ENCODE measurements around the gene XRCC1.

XRCC1 gene

GRCh38 chr19:43545276-43545675, 30.1 kb downstream of the XRCC1 start:
- Histone ChIP-seq H3K36me3 (ENCODE audit: control insufficient read depth in 1 of 2, insufficient read depth in 2 of 2, low read depth in 1 of 2, low read length in 2 of 2) (peaks cover 60 to 68% of the 10 kb centered on the region in 2 experiments), H3K27ac (ENCODE audit: low read length, poor library complexity, severe bottlenecking) (no peak overlapping the region), H3K14ac (ENCODE audit: low read length in 2 of 2) (no peak overlapping the region), H2AK5ac (ENCODE audit: low read length, severe bottlenecking) (no peak overlapping the region), H3K4me3 (ENCODE audit: insufficient read depth in 1 of 2, low read depth in 1 of 2, low read length in 2 of 2) (no peak overlapping the region), H2BK12ac (ENCODE audit: low read length in 2 of 2) (no peak overlapping the region), H3K27me3 (ENCODE audit: control insufficient read depth in 1 of 2, insufficient read depth in 1 of 2, low read length in 2 of 2) (no peaks in the 10 kb centered on the region), H2AFZ (ENCODE audit: low read depth, low read length) (no peak overlapping the region), H4K91ac (ENCODE audit: low read length) (no peak overlapping the region), H3K4me1 (ENCODE audit: control insufficient read depth, insufficient read depth, low read depth, low read length) (no peaks in the 10 kb centered on the region), H2BK15ac (ENCODE audit: low read depth, poor library complexity, severe bottlenecking) (no peak overlapping the region), H3K9ac (ENCODE audit: low read length) (no peak overlapping the region), H3K4ac (ENCODE audit: low read depth in 1 of 2, low read length in 2 of 2) (no peak overlapping the region), H3K4me2 (ENCODE audit: low read length, poor library complexity, severe bottlenecking) (no peak overlapping the region), H2BK120ac (ENCODE audit: low read depth, low read length) (no peak overlapping the region), H3K23ac (ENCODE audit: low read length in 2 of 2) (no peak overlapping the region), H3K79me1 (replicated peaks; ENCODE audit: low read length, poor library complexity, severe bottlenecking) (no peaks in the 10 kb centered on the region), H3K18ac (ENCODE audit: low read depth in 1 of 2, low read length in 2 of 2) (no peak overlapping the region), H4K8ac (ENCODE audit: low read length) (no peak overlapping the region), H3K9me3 (ENCODE audit: control insufficient read depth, low read length) (no peaks in the 10 kb centered on the region), H2BK5ac (ENCODE audit: low read depth, low read length, poor library complexity, severe bottlenecking) (no peak overlapping the region)
- WGBS, result 94% methylated on average over 5 of the region's 5 CpGs
- DNase-seq, result no peak

- Histone ChIP-seq H2AK5ac (ENCODE audit: low read length, severe bottlenecking) (no peak overlapping the region), H3K4me1 (ENCODE audit: control insufficient read depth, insufficient read depth, low read depth, low read length) (no peaks in the 10 kb centered on the region), H4K91ac (ENCODE audit: low read length) (no peak overlapping the region), H3K27ac (ENCODE audit: low read length, poor library complexity, severe bottlenecking) (no peak overlapping the region), H3K9me3 (ENCODE audit: control insufficient read depth, low read length) (peaks cover 3% of the 10 kb centered on the region), H3K9ac (ENCODE audit: low read length) (no peak overlapping the region), H2BK5ac (ENCODE audit: low read depth, low read length, poor library complexity, severe bottlenecking) (no peak overlapping the region), H2AFZ (ENCODE audit: low read depth, low read length) (no peak overlapping the region), H3K4ac (ENCODE audit: low read depth in 1 of 2, low read length in 2 of 2) (no peak overlapping the region), H3K27me3 (ENCODE audit: control insufficient read depth in 1 of 2, insufficient read depth in 1 of 2, low read length in 2 of 2) (no peaks in the 10 kb centered on the region), H2BK15ac (ENCODE audit: low read depth, poor library complexity, severe bottlenecking) (no peak overlapping the region), H3K36me3 (ENCODE audit: control insufficient read depth in 1 of 2, insufficient read depth in 2 of 2, low read depth in 1 of 2, low read length in 2 of 2) (peaks cover 62 to 74% of the 10 kb centered on the region in 2 experiments), H3K79me1 (replicated peaks; ENCODE audit: low read length, poor library complexity, severe bottlenecking) (no peaks in the 10 kb centered on the region), H3K4me3 (ENCODE audit: insufficient read depth in 1 of 2, low read depth in 1 of 2, low read length in 2 of 2) (no peak overlapping the region), H3K4me2 (ENCODE audit: low read length, poor library complexity, severe bottlenecking) (no peak overlapping the region), H3K23ac (ENCODE audit: low read length in 2 of 2) (no peak overlapping the region), H3K14ac (ENCODE audit: low read length in 2 of 2) (no peak overlapping the region), H2BK120ac (ENCODE audit: low read depth, low read length) (no peak overlapping the region), H4K8ac (ENCODE audit: low read length) (no peak overlapping the region), H2BK12ac (ENCODE audit: low read length in 2 of 2) (no peak overlapping the region), H3K18ac (ENCODE audit: low read depth in 1 of 2, low read length in 2 of 2) (no peak overlapping the region)
- no peak for DNase-seq
- WGBS, result 95% methylated on average over 9 of the region's 9 CpGs
These were observed 31.2 kb downstream of the XRCC1 start for GRCh38 chr19:43544077-43544476.

DNA sequence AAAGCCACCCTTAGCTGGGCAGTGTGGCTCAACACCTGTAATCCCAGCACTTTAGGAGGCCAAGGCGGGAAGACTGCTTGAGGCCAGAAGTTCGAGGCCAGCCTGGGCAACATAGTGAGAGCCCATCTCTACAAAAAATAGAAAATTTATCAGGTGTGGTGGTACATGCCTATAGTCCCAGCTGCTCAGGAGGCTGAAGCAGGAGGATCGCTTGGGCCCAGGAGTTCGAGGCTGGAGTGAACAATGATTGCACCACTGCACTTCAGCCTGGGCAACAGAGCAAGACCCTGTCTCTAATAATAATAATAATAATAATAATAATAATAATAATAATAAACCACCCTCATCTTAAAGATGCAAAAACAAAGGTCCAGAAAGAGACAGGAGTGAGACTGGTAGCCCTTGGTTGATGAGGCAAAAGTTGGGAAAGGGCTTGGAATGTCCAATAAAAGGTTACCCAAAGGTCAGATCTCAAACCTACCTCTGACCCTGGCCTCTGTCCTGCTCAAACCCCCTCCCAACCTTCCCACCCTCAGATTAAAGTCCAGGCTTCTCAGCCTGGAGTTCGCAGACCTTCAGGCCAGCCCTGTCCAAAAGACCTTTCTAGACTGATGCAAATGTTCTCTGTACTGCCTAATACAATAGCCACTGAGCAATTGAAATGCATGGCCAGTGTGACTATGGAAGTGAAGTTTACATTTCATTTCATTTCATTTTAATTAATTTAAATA, 33.2 kb downstream of the XRCC1 start:
- Histone ChIP-seq H2AK5ac (ENCODE audit: low read length, severe bottlenecking) (no peak overlapping the region), H2BK120ac (ENCODE audit: low read depth, low read length) (no peak overlapping the region), H3K23ac (ENCODE audit: low read length in 2 of 2) (no peak overlapping the region), H3K4me3 (ENCODE audit: insufficient read depth in 1 of 2, low read depth in 1 of 2, low read length in 2 of 2) (no peak overlapping the region), H3K9ac (ENCODE audit: low read length) (no peak overlapping the region), H3K4me2 (ENCODE audit: low read length, poor library complexity, severe bottlenecking) (no peak overlapping the region), H2BK15ac (ENCODE audit: low read depth, poor library complexity, severe bottlenecking) (no peak overlapping the region), H2BK12ac (ENCODE audit: low read length in 2 of 2) (no peak overlapping the region), H3K4me1 (ENCODE audit: control insufficient read depth, insufficient read depth, low read depth, low read length) (no peaks in the 10 kb centered on the region), H2BK5ac (ENCODE audit: low read depth, low read length, poor library complexity, severe bottlenecking) (no peak overlapping the region), H3K79me1 (replicated peaks; ENCODE audit: low read length, poor library complexity, severe bottlenecking) (no peaks in the 10 kb centered on the region), H3K27me3 (ENCODE audit: control insufficient read depth in 1 of 2, insufficient read depth in 1 of 2, low read length in 2 of 2) (no peaks in the 10 kb centered on the region), H3K9me3 (ENCODE audit: control insufficient read depth, low read length) (peaks cover 9% of the 10 kb centered on the region), H3K27ac (ENCODE audit: low read length, poor library complexity, severe bottlenecking) (no peak overlapping the region), H3K18ac (ENCODE audit: low read depth in 1 of 2, low read length in 2 of 2) (no peak overlapping the region), H4K8ac (ENCODE audit: low read length) (no peak overlapping the region), H3K36me3 (ENCODE audit: control insufficient read depth in 1 of 2, insufficient read depth in 2 of 2, low read depth in 1 of 2, low read length in 2 of 2) (peaks cover 76 to 77% of the 10 kb centered on the region in 2 experiments), H3K4ac (ENCODE audit: low read depth in 1 of 2, low read length in 2 of 2) (no peak overlapping the region), H2AFZ (ENCODE audit: low read depth, low read length) (no peak overlapping the region), H3K14ac (ENCODE audit: low read length in 2 of 2) (no peak overlapping the region), H4K91ac (ENCODE audit: low read length) (no peak overlapping the region)
- 93% methylated on average over 3 of the region's 5 CpGs for WGBS
- DNase-seq, result no peak

- Histone ChIP-seq H2AK5ac (ENCODE audit: low read length, severe bottlenecking) (no peak overlapping the region), H4K91ac (ENCODE audit: low read length) (no peak overlapping the region), H2BK12ac (ENCODE audit: low read length in 2 of 2) (no peak overlapping the region), H3K4ac (ENCODE audit: low read depth in 1 of 2, low read length in 2 of 2) (no peak overlapping the region), H3K79me1 (replicated peaks; ENCODE audit: low read length, poor library complexity, severe bottlenecking) (no peaks in the 10 kb centered on the region), H3K14ac (ENCODE audit: low read length in 2 of 2) (no peak overlapping the region), H3K9ac (ENCODE audit: low read length) (no peak overlapping the region), H3K23ac (ENCODE audit: low read length in 2 of 2) (no peak overlapping the region), H3K4me1 (ENCODE audit: control insufficient read depth, insufficient read depth, low read depth, low read length) (no peaks in the 10 kb centered on the region), H2BK120ac (ENCODE audit: low read depth, low read length) (no peak overlapping the region), H2BK5ac (ENCODE audit: low read depth, low read length, poor library complexity, severe bottlenecking) (no peak overlapping the region), H3K4me3 (ENCODE audit: insufficient read depth in 1 of 2, low read depth in 1 of 2, low read length in 2 of 2) (no peak overlapping the region), H3K36me3 (ENCODE audit: control insufficient read depth in 1 of 2, insufficient read depth in 2 of 2, low read depth in 1 of 2, low read length in 2 of 2) (peaks cover 62 to 73% of the 10 kb centered on the region in 2 experiments), H3K18ac (ENCODE audit: low read depth in 1 of 2, low read length in 2 of 2) (no peak overlapping the region), H3K27me3 (ENCODE audit: control insufficient read depth in 1 of 2, insufficient read depth in 1 of 2, low read length in 2 of 2) (no peaks in the 10 kb centered on the region), H4K8ac (ENCODE audit: low read length) (no peak overlapping the region), H3K27ac (ENCODE audit: low read length, poor library complexity, severe bottlenecking) (no peak overlapping the region), H2AFZ (ENCODE audit: low read depth, low read length) (no peak overlapping the region), H2BK15ac (ENCODE audit: low read depth, poor library complexity, severe bottlenecking) (no peak overlapping the region), H3K9me3 (ENCODE audit: control insufficient read depth, low read length) (peaks cover 9% of the 10 kb centered on the region), H3K4me2 (ENCODE audit: low read length, poor library complexity, severe bottlenecking) (no peak overlapping the region)
- 100% methylated on average over 3 of the region's 3 CpGs for WGBS
- no peak for DNase-seq
These were observed 34.9 kb downstream of the XRCC1 start for GRCh38 chr19:43540381-43540780.
